CD4-positive, alpha-beta T cell (primary cell): Measurements from ENCODE around the gene PPP1R1B. TPM values are rescaled to one million over a fixed set of nuclear protein-coding genes. Genes with fewer than 3 reads are reported as not detected.

Experiments used
- ATAC-seq: fragments of 200-7000 bp; cut with Tn5 transposase; one replicate; pipeline ENCODE4 v1.10.0; 2022; ENCODE audit warnings: mild to moderate bottlenecking; ENCODE audit not compliant: poor library complexity
- CTCF ChIA-PET: fragments of 350-600 bp; sonication (Branson Sonifier 250); formaldehyde crosslinking; loops from one replicate; lab custom pipeline; 2021; ENCODE audit warnings: antibody characterized with exemption, inconsistent platforms; lab: Charles Lee
- POLR2A ChIA-PET: fragments of 350-600 bp; sonication (Branson Sonifier 250); formaldehyde crosslinking; loops from one replicate; lab custom pipeline; 2021; ENCODE audit warnings: antibody characterized with exemption, inconsistent platforms; lab: Charles Lee
- DNase-seq, 14 experiments: peaks; one replicate each; pipeline ENCODE4 v3.0.0-alpha.2; 2013 to 2020; ENCODE audit warnings: mixed read lengths in 2 of 14
- H3K27ac ChIP-seq, 2 donors: one replicate each; pipeline versions ENCODE4 v1.5.1 to v1.7.0; 2013; ENCODE audit warnings: low read length in 2 of 2, low read depth in 1 of 2, mild to moderate bottlenecking in 1 of 2
- H3K27me3 ChIP-seq, 2 experiments: 1 replicate in 1 of 2; 2 replicates in 1 of 2; pipeline versions ENCODE4 v1.6.1 to v1.7.0; 2013; ENCODE audit warnings: low read length in 2 of 2, control low read depth in 1 of 2, mild to moderate bottlenecking in 1 of 2, moderate library complexity in 1 of 2; ENCODE audit not compliant: insufficient read depth in 2 of 2, control insufficient read depth in 1 of 2
- H3K36me3 ChIP-seq: one replicate; pipeline ENCODE4 v1.6.1; 2013; ENCODE audit warnings: low read length, control low read depth; ENCODE audit not compliant: insufficient read depth
- H3K4me1 ChIP-seq: one replicate; pipeline ENCODE4 v1.6.1; 2013; ENCODE audit warnings: low read length, control low read depth; ENCODE audit not compliant: insufficient read depth
- H3K4me3 ChIP-seq: one replicate; pipeline ENCODE4 v1.5.1; 2013; ENCODE audit warnings: mild to moderate bottlenecking, low read length, moderate library complexity
- H3K9me3 ChIP-seq, 2 experiments: 1 replicate in 1 of 2; 2 replicates in 1 of 2; pipeline versions ENCODE4 v1.6.1 to v1.7.0; 2013; ENCODE audit warnings: low read length in 2 of 2, mild to moderate bottlenecking in 2 of 2, control low read depth in 1 of 2, moderate library complexity in 1 of 2; ENCODE audit not compliant: control insufficient read depth in 1 of 2, insufficient read depth in 1 of 2
- H3K27ac Mint-ChIP-seq: one replicate; pipeline ENCODE4 v1.8.0; 2020; ENCODE audit warnings: mixed read lengths
- H3K27me3 Mint-ChIP-seq: one replicate; pipeline ENCODE4 v1.8.0; 2021; ENCODE audit warnings: mixed read lengths
- H3K36me3 Mint-ChIP-seq: one replicate; pipeline ENCODE4 v1.8.0; 2021; ENCODE audit warnings: low read depth, mixed read lengths
- H3K4me1 Mint-ChIP-seq: one replicate; pipeline ENCODE4 v1.8.0; 2021; ENCODE audit warnings: low read depth, mixed read lengths
- H3K4me3 Mint-ChIP-seq: one replicate; pipeline ENCODE4 v1.8.0; 2020; ENCODE audit warnings: mild to moderate bottlenecking, mixed read lengths
- H3K9me3 Mint-ChIP-seq: one replicate; pipeline ENCODE4 v1.8.0; 2020; ENCODE audit warnings: mixed read lengths
- intact Hi-C, 2 experiments: fragments of 100-400 bp; cut with DNase I in 1 of 2; cut with micrococcal nuclease in 1 of 2; formaldehyde crosslinking; loops; one replicate each; pipeline versions ENCODE4 v1.15.1 to v1.9.0; 2023 to 2025; cut with DNase I, micrococcal nuclease
- total RNA-seq, 174 experiments: library from RNA in 2 of 174; stranded (reverse) in 2 of 174; gene quantifications; one replicate each; pipeline ENCODE4 v1.2.3 and lab custom pipeline; 2021 to 2026
- TF ChIP-seq, protein P1 (sequence below): fragments of 200-600 bp; IDR thresholded peaks from one replicate; pipeline ENCODE4 v1.8.0; 2022; ENCODE audit warnings: antibody characterized with exemption, mild to moderate bottlenecking

Gene PPP1R1B
- total RNA-seq, 2 experiments from 2014 or later = 0.25 TPM; not detected in 1

GRCh38 chr17:39605492-39606433, 21.0 kb upstream of the PPP1R1B start:
- H3K9me3 ChIP-seq = peaks cover 0 to 25% of the 10 kb centered on the region in 2 experiments
- Mint-ChIP-seq H3K4me1 (peaks cover 20% of the 10 kb centered on the region), H3K36me3 (no peaks in the 10 kb centered on the region), H3K9me3 (no peaks in the 10 kb centered on the region), H3K27me3 (peaks cover 80% of the 10 kb centered on the region), H3K27ac (no peak overlapping the region), H3K4me3 (peak overlapping the region; percentile 7)
- ChIA-PET POLR2A (interaction anchor here (1.1 kb wide), 1 partner anchor 340 kb away, joined by 4 read pairs; no protein-coding TSS in a partner anchor), CTCF (interaction anchor here (4.4 kb wide), 1 partner anchor 16 kb away, joined by 17 read pairs; no protein-coding TSS in a partner anchor)
- H3K27me3 ChIP-seq = peaks cover 76 to 88% of the 10 kb centered on the region in 2 experiments
- no peaks in the 10 kb centered on the region for H3K36me3 ChIP-seq
- intact Hi-C loops = no loop called here
- H3K27ac ChIP-seq = no peak overlapping the region
- peaks cover 48% of the 10 kb centered on the region for H3K4me1 ChIP-seq
- ATAC-seq (no peak), DNase-seq (peak in 1 of 14 experiments; percentile 27)
- no peak overlapping the region for H3K4me3 ChIP-seq
- TF ChIP-seq, protein P1, sequence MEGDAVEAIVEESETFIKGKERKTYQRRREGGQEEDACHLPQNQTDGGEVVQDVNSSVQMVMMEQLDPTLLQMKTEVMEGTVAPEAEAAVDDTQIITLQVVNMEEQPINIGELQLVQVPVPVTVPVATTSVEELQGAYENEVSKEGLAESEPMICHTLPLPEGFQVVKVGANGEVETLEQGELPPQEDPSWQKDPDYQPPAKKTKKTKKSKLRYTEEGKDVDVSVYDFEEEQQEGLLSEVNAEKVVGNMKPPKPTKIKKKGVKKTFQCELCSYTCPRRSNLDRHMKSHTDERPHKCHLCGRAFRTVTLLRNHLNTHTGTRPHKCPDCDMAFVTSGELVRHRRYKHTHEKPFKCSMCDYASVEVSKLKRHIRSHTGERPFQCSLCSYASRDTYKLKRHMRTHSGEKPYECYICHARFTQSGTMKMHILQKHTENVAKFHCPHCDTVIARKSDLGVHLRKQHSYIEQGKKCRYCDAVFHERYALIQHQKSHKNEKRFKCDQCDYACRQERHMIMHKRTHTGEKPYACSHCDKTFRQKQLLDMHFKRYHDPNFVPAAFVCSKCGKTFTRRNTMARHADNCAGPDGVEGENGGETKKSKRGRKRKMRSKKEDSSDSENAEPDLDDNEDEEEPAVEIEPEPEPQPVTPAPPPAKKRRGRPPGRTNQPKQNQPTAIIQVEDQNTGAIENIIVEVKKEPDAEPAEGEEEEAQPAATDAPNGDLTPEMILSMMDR = no peak

DNA sequence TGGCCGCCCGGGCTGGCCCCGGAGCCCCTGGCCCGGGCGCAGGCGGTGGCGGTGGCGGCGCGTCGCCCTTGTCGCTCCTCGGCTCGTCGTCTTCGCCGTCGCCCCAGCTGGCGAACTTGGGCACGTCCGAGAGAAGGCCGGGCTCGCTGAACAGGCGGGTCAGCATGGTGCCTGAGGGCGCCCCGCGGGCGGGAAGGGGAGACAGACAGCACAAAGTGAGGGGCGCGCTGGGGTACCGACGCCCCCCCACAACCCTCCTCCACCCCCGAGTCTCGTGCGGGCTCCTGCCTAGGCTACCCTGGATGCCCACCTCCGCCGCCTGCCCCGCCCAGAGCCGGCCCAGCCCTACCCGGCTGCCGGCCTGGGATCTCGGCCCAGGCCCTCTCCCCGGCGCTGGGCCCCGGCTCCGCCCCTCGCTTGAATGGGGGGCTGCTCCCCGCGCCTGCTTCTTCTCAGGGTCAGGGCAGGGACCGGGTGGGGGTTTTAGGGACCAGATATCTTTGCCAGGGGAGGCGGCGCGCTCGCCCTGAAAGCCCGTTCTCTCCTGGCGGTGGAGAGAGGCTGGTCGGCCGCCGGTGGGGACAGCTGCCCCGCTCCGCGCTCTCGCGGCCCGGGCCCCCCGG, 20.2 kb upstream of the PPP1R1B start:
- Mint-ChIP-seq H3K4me3 (no peak overlapping the region), H3K36me3 (no peaks in the 10 kb centered on the region), H3K4me1 (peaks cover 20% of the 10 kb centered on the region), H3K27ac (no peak overlapping the region), H3K9me3 (no peaks in the 10 kb centered on the region), H3K27me3 (peaks cover 76% of the 10 kb centered on the region)
- ATAC-seq (no peak), DNase-seq (peak in 1 of 14 experiments; percentile 21)
- Histone ChIP-seq H3K27me3 (peaks cover 68 to 80% of the 10 kb centered on the region in 2 experiments), H3K4me1 (peaks cover 48% of the 10 kb centered on the region), H3K4me3 (no peak overlapping the region), H3K9me3 (peaks cover 0 to 19% of the 10 kb centered on the region in 2 experiments), H3K27ac (no peak overlapping the region), H3K36me3 (no peaks in the 10 kb centered on the region)
- intact Hi-C loops = no loop called here
- ChIA-PET CTCF (interaction anchor here (4.4 kb wide), 1 partner anchor 15 kb away, joined by 17 read pairs; no protein-coding TSS in a partner anchor), POLR2A (no interaction called here)
- TF ChIP-seq, protein P1 = no peak

GRCh38 chr17:39607057-39607850, 19.5 kb upstream of the PPP1R1B start:
- peaks cover 20% of the 10 kb centered on the region for H3K4me1 Mint-ChIP-seq
- no peak overlapping the region for H3K27ac Mint-ChIP-seq
- TF ChIP-seq, protein P1 = no peak
- H3K36me3 Mint-ChIP-seq = no peaks in the 10 kb centered on the region
- ChIA-PET CTCF (interaction anchor here (4.4 kb wide), 1 partner anchor 15 kb away, joined by 17 read pairs; no protein-coding TSS in a partner anchor), POLR2A (no interaction called here)
- ATAC-seq = no peak
- Histone ChIP-seq H3K27ac (no peak overlapping the region), H3K9me3 (peaks cover 0 to 21% of the 10 kb centered on the region in 2 experiments), H3K4me1 (peaks cover 48% of the 10 kb centered on the region), H3K4me3 (no peak overlapping the region), H3K36me3 (no peaks in the 10 kb centered on the region), H3K27me3 (peaks cover 61 to 73% of the 10 kb centered on the region in 2 experiments)
- peaks cover 69% of the 10 kb centered on the region for H3K27me3 Mint-ChIP-seq
- intact Hi-C loops = no loop called here
- H3K4me3 Mint-ChIP-seq = no peak overlapping the region
- no peak for DNase-seq
- no peaks in the 10 kb centered on the region for H3K9me3 Mint-ChIP-seq
